Panc1 (cell line): ENCODE measurements around the gene POLR3GL. TPM values are rescaled to one million over a fixed set of nuclear protein-coding genes. Genes with fewer than 3 reads are reported as not detected.

Source experiments
- ATAC-seq: fragments of 200-7000 bp; cut with Tn5 transposase; 2 replicates; pipeline ENCODE4 v1.9.1; 2020; ENCODE audit warnings: mild to moderate bottlenecking, moderate library complexity
- BruUV-seq: library from RNA; stranded (reverse); fragments of 400-500 nt; replicated peaks from 2 replicates; lab custom pipeline; 2021; lab: Mats Ljungman, UMichigan
- CTCF ChIA-PET: fragments of 300-600 bp; sonication (Branson Sonifier 250); formaldehyde crosslinking; loops from one replicate; lab custom pipeline; 2022; ENCODE audit warnings: antibody characterized with exemption; lab: Charles Lee
- POLR2A ChIA-PET: fragments of 300-600 bp; sonication (Branson Sonifier 250); formaldehyde crosslinking; loops from one replicate; lab custom pipeline; 2022; ENCODE audit warnings: antibody characterized with exemption; lab: Charles Lee
- DNase-seq: peaks from one replicate; pipeline ENCODE4 v3.0.0-alpha.2; 2010; ENCODE audit warnings: low read depth, low spot score
- H3K27ac ChIP-seq: 2 replicates; pipeline ENCODE4 v1.5.1; 2011; ENCODE audit warnings: mild to moderate bottlenecking, low read length, inconsistent platforms
- H3K27me3 ChIP-seq: fragments of 200-500 bp; sonication (Bioruptor generic); 2 replicates; pipeline ENCODE4 v1.6.0; 2014; ENCODE audit warnings: low read length, inconsistent platforms; ENCODE audit not compliant: control insufficient read depth, insufficient read depth
- H3K36me3 ChIP-seq: fragments of 200-500 bp; sonication (Bioruptor generic); 2 replicates; pipeline ENCODE4 v1.5.1; 2014; ENCODE audit warnings: inconsistent platforms, mild to moderate bottlenecking, low read length, moderate library complexity; ENCODE audit not compliant: control insufficient read depth, insufficient read depth
- H3K4me1 ChIP-seq: 2 replicates; pipeline ENCODE4 v1.5.1; 2011; ENCODE audit warnings: inconsistent platforms, mild to moderate bottlenecking, low read length, moderate library complexity; ENCODE audit not compliant: control insufficient read depth, insufficient read depth
- H3K4me3 ChIP-seq, 2 experiments: 2 replicates each; pipeline ENCODE4 v1.5.1; 2011 to 2012; ENCODE audit warnings: low read depth in 2 of 2, low read length in 2 of 2, mild to moderate bottlenecking in 2 of 2, inconsistent platforms in 1 of 2, moderate library complexity in 1 of 2
- H3K9me3 ChIP-seq: fragments of 200-500 bp; sonication (Bioruptor generic); 2 replicates; pipeline ENCODE4 v1.5.1; 2014; ENCODE audit warnings: low read depth, mild to moderate bottlenecking, inconsistent platforms, low read length, moderate library complexity; ENCODE audit not compliant: control insufficient read depth, insufficient read depth
- POLR2AphosphoS5 ChIP-seq: IDR thresholded peaks from 2 replicates; pipeline ENCODE4 v1.6.1; 2012; ENCODE audit warnings: mild to moderate bottlenecking, low read depth, low read length, moderate library complexity
- REST ChIP-seq, 2 experiments: IDR thresholded peaks; 2 replicates each; pipeline ENCODE4 v1.6.1; 2011 to 2012; ENCODE audit warnings: low read depth in 2 of 2, control low read depth in 1 of 2, low read length in 1 of 2, mild to moderate bottlenecking in 1 of 2, moderate library complexity in 1 of 2; ENCODE audit not compliant: insufficient read depth in 1 of 2
- SIN3A ChIP-seq: IDR thresholded peaks from 2 replicates; pipeline ENCODE4 v1.6.1; 2012; ENCODE audit warnings: low read depth, mild to moderate bottlenecking, low read length, moderate library complexity, borderline replicate concordance; ENCODE audit not compliant: insufficient read depth
- TCF7L2 ChIP-seq: IDR thresholded peaks from 2 replicates; pipeline ENCODE4 v1.6.1; 2011; ENCODE audit warnings: mild to moderate bottlenecking, low read depth, low read length, inconsistent platforms
- in situ Hi-C: cut with HindIII; loops from 2 replicates; pipeline ENCODE4 v1.10.0; 2016; ENCODE audit warnings: low sequenced_read_pairs, low pct_unique_long_range_greater_than_20kb
- intact Hi-C: fragments of 100-400 bp; cut with micrococcal nuclease; formaldehyde crosslinking; loops from one replicate; pipeline ENCODE4 v1.10.0; 2022; ENCODE audit not compliant: unreplicated experiment
- total RNA-seq: library from RNA; stranded (reverse); gene quantifications from one replicate; pipeline ENCODE4 v1.2.1, GENCODE V29; 2021; ENCODE audit not compliant: unreplicated experiment
- TF ChIP-seq, protein P1 (sequence below): fragments of 450-650 bp; IDR thresholded peaks from 2 replicates; pipeline ENCODE4 v1.5.1; 2017; ENCODE audit warnings: mild to moderate bottlenecking

The POLR3GL gene
- total RNA-seq, 1 experiment from 2014 or later, result 14.9 TPM

- H3K9me3 ChIP-seq, result no peaks in the 10 kb centered on the region
- ATAC-seq (no peak), DNase-seq (no peak)
- peaks cover 16% of the 10 kb centered on the region for H3K4me1 ChIP-seq
- BruUV-seq, result no TSS peak
- H3K27me3 ChIP-seq, result no peaks in the 10 kb centered on the region; the same call in 1 of the 2 replicates
- H3K27ac ChIP-seq, result no peak overlapping the region
- intact Hi-C loops, result no loop called here
- in situ Hi-C loops, result no loop called here
- TF ChIP-seq POLR2AphosphoS5 (no peak), REST (IDR thresholded peaks at IDR 0.05; ENCODE audit: insufficient read depth in 1 of 2, low read depth in 2 of 2, low read length in 1 of 2) (no peak), TCF7L2 (no peak), SIN3A (no peak)
- TF ChIP-seq, protein P1, sequence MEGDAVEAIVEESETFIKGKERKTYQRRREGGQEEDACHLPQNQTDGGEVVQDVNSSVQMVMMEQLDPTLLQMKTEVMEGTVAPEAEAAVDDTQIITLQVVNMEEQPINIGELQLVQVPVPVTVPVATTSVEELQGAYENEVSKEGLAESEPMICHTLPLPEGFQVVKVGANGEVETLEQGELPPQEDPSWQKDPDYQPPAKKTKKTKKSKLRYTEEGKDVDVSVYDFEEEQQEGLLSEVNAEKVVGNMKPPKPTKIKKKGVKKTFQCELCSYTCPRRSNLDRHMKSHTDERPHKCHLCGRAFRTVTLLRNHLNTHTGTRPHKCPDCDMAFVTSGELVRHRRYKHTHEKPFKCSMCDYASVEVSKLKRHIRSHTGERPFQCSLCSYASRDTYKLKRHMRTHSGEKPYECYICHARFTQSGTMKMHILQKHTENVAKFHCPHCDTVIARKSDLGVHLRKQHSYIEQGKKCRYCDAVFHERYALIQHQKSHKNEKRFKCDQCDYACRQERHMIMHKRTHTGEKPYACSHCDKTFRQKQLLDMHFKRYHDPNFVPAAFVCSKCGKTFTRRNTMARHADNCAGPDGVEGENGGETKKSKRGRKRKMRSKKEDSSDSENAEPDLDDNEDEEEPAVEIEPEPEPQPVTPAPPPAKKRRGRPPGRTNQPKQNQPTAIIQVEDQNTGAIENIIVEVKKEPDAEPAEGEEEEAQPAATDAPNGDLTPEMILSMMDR, result no peak
- no peak overlapping the region for H3K4me3 ChIP-seq
- H3K36me3 ChIP-seq, result no peaks in the 10 kb centered on the region
- CTCF ChIA-PET, result no interaction called here
- POLR2A ChIA-PET, result no interaction called here
Measured at GRCh38 chr1:145999321-146000024, 35.0 kb downstream of the POLR3GL start.

DNA sequence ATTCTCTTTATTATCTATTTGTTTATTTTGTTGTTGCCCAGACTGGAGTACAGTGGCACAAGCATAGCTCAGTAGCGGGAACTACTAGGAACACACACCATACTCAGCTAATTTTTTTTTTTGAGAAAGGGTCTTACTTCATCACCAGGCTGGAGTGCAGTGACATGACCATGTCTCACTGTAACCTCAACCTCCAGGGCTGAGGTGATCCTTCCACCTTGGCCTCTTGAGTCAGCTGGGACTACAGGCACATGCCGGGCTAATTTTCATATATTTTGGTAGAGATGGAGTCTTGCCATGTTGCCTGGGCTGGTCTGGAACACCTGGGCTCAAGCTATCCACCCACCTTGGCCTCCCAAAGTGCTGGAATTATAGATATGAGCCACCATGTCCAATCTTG is 37.2 kb downstream of the POLR3GL start:
- no peak for DNase-seq
- no peak for ATAC-seq
- intact Hi-C loops (no loop called here), in situ Hi-C loops (no loop called here)
- TF ChIP-seq, protein P1, result no peak
- no peak for TF ChIP-seq POLR2AphosphoS5
- TF ChIP-seq REST (IDR thresholded peaks at IDR 0.05; ENCODE audit: insufficient read depth in 1 of 2, low read depth in 2 of 2, low read length in 1 of 2), result no peak
- no peak for TF ChIP-seq TCF7L2
- no peak for TF ChIP-seq SIN3A
- CTCF ChIA-PET, result no interaction called here
- H3K4me1 ChIP-seq, result peaks cover 10% of the 10 kb centered on the region
- H3K27me3 ChIP-seq, result no peaks in the 10 kb centered on the region
- H3K4me3 ChIP-seq, result no peak overlapping the region
- BruUV-seq, result no TSS peak
- POLR2A ChIA-PET, result interaction anchor here (0.5 kb wide), 1 partner anchor 36 kb away, joined by 11 read pairs; no protein-coding TSS in a partner anchor
- H3K27ac ChIP-seq, result no peak overlapping the region
- H3K9me3 ChIP-seq, result no peaks in the 10 kb centered on the region
- no peaks in the 10 kb centered on the region for H3K36me3 ChIP-seq
